HG03565 (cell line): Measurements from ENCODE around the gene CEP350.

Source experiments
- ATAC-seq: cut with Tn5 transposase; IDR thresholded peaks from one replicate; pipeline ENCODE4 v1.9.1; 2021; ENCODE audit warnings: mild to moderate bottlenecking, moderate library complexity; ENCODE audit not compliant: unreplicated experiment

CEP350 gene

GRCh38 chr1:180046674-180047073, 92.1 kb downstream of the CEP350 start:
- ATAC-seq = no peak

- ATAC-seq = no peak
Measured at GRCh38 chr1:180053594-180054567, 99.3 kb downstream of the CEP350 start.

GRCh38 chr1:180057883-180058396, 103.3 kb downstream of the CEP350 start:
- ATAC-seq = no peak

GRCh38 chr1:180061019-180061418, 106.4 kb downstream of the CEP350 start:
- no peak for ATAC-seq

- no peak for ATAC-seq
Measured at GRCh38 chr1:180062452-180062971, 107.9 kb downstream of the CEP350 start.

GRCh38 chr1:180065408-180065807, 110.8 kb downstream of the CEP350 start:
- no peak for ATAC-seq

GRCh38 chr1:180066150-180066549, 111.5 kb downstream of the CEP350 start:
- no peak for ATAC-seq

GRCh38 chr1:180070286-180070685, 115.7 kb downstream of the CEP350 start:
- no peak for ATAC-seq

GRCh38 chr1:180071759-180072158, 117.1 kb downstream of the CEP350 start:
- ATAC-seq = no peak

- no peak for ATAC-seq
Measured at GRCh38 chr1:180080439-180080838, 125.8 kb downstream of the CEP350 start.

GRCh38 chr1:180081474-180081873, 126.9 kb downstream of the CEP350 start:
- ATAC-seq = no peak

GRCh38 chr1:180083164-180083563, 128.6 kb downstream of the CEP350 start:
- no peak for ATAC-seq

- no peak for ATAC-seq
Measured at GRCh38 chr1:180084867-180085266, 130.3 kb downstream of the CEP350 start.

- ATAC-seq = no peak
Measured at GRCh38 chr1:180085331-180085730, 130.7 kb downstream of the CEP350 start.

- no peak for ATAC-seq
Measured at GRCh38 chr1:180092931-180093650, 138.5 kb downstream of the CEP350 start.

- no peak for ATAC-seq
Measured at GRCh38 chr1:180094705-180095295, 140.2 kb downstream of the CEP350 start.

- no peak for ATAC-seq
Measured at GRCh38 chr1:180096584-180097325, 142.1 kb downstream of the CEP350 start.

GRCh38 chr1:180097326-180097605, 142.7 kb downstream of the CEP350 start:
- no peak for ATAC-seq

GRCh38 chr1:180101411-180101810, 146.8 kb downstream of the CEP350 start:
- ATAC-seq = no peak

GRCh38 chr1:180103819-180104218, 149.2 kb downstream of the CEP350 start:
- no peak for ATAC-seq

GRCh38 chr1:180112091-180112490, 157.5 kb downstream of the CEP350 start:
- no peak for ATAC-seq
